HG03159 (cell line): ENCODE measurements around the gene PPID.
"Not testable (repeated sequence)": the region's sequence is repeated elsewhere in the genome, so short reads cannot be mapped to it uniquely, and the experiment has no call there.

Source experiments
- ATAC-seq: cut with Tn5 transposase; IDR thresholded peaks from one replicate; pipeline ENCODE4 v1.9.1; 2021; ENCODE audit warnings: mild to moderate bottlenecking, moderate library complexity; ENCODE audit not compliant: unreplicated experiment

PPID gene

GRCh38 chr4:158738866-158739265, 15.7 kb upstream of the PPID start:
- no peak for ATAC-seq

GRCh38 chr4:158729716-158730559, 6.7 kb upstream of the PPID start:
- peak; percentile 65 for ATAC-seq

DNA sequence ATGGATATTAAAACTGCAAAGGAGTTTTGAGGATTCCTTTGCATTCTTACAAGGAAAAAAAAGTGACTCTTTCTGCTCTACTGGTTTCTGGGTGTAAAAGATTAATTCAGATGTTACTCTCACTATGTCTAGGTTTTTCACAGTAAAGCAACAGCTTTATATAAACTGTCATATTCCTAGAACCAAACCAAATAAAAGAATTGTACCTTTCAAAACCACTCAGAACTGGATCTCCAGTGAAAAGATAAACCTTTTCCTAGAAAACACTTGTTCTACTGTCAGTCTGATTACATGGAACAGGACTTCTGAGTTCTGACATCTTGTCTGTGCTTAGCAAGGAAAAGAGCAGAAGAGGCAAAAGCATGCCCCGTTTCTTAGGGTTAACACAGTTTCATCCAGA, 5.0 kb upstream of the PPID start:
- no peak for ATAC-seq

- ATAC-seq: no peak
These were observed 3.4 kb upstream of the PPID start for GRCh38 chr4:158726633-158727032.

GRCh38 chr4:158724637-158725036, 1.4 kb upstream of the PPID start:
- ATAC-seq: no peak

- peak; percentile 10 for ATAC-seq
These were observed 792 bp downstream of the PPID start for GRCh38 chr4:158722291-158722916.

GRCh38 chr4:158721680-158722079, 1.5 kb downstream of the PPID start:
- no peak for ATAC-seq

DNA sequence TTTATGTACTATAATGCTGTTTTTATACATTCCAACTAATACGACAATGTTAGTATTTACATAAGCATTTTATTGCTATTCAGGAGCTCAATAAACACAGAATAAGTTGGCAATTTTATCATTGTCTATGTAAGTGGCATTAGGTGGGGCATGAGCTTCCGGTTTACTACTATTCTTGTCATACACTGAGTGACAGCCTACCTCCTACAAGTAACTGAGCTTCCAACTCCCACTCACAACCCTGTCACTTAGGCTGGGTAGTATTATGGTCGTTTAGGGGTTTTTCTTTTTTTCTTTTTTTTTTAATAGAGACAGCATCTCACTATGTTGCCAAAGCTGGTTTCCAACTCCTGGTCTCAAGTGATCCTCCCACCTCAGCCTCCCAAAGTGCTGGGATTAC, 7.4 kb downstream of the PPID start:
- no peak for ATAC-seq

- ATAC-seq: no peak
These were observed 8.3 kb downstream of the PPID start for GRCh38 chr4:158714937-158715336.

GRCh38 chr4:158712622-158713021, 10.6 kb downstream of the PPID start:
- not testable (repeated sequence) for ATAC-seq

DNA sequence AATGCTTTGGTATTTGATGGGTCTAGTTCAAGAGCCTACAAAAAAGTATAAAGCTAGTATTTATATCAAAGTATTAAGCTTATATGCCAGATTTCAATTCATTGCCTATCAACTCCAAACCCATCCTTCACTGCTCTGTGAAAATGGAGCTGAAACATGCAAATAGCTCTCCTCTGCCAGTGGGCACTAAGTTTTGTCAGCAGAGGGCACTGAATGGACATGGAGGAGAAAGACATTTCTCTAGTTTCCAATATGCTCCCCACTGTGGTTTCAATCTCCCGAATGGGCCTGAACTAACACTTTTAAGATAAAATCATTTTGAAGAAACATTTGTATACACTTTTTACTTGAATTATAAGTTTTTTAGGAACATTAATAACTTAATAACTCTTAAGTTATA, 12.4 kb downstream of the PPID start:
- no peak for ATAC-seq

GRCh38 chr4:158704274-158704673, 18.9 kb downstream of the PPID start:
- no peak for ATAC-seq

- ATAC-seq: no peak
These were observed 34.4 kb downstream of the PPID start for GRCh38 chr4:158688813-158689212.

GRCh38 chr4:158682066-158682465, 41.1 kb downstream of the PPID start:
- ATAC-seq: no peak

- ATAC-seq: no peak
These were observed 41.6 kb downstream of the PPID start for GRCh38 chr4:158681629-158682028.

GRCh38 chr4:158678767-158679166, 44.4 kb downstream of the PPID start:
- ATAC-seq: no peak

DNA sequence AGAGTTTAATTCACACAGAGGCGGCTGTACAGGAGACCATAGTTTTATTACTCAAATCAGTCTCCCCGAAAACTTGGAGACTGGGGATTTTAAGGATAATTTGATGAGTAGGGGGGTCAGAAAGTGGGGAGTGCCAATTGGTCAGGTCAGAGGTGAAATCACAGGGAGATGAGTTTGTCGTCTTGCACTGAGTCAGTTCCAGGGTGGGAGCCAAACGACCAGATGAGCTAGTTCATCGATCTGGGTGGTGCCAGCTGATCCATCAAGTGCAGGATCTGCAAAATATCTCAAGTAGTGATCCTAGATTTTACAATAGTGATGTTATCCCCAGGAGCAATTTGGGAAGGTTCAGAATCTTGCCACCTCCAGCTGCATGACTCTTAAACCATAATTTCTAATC, 47.1 kb downstream of the PPID start:
- ATAC-seq: no peak

- ATAC-seq: no peak
These were observed 49.6 kb downstream of the PPID start for GRCh38 chr4:158673633-158674032.

DNA sequence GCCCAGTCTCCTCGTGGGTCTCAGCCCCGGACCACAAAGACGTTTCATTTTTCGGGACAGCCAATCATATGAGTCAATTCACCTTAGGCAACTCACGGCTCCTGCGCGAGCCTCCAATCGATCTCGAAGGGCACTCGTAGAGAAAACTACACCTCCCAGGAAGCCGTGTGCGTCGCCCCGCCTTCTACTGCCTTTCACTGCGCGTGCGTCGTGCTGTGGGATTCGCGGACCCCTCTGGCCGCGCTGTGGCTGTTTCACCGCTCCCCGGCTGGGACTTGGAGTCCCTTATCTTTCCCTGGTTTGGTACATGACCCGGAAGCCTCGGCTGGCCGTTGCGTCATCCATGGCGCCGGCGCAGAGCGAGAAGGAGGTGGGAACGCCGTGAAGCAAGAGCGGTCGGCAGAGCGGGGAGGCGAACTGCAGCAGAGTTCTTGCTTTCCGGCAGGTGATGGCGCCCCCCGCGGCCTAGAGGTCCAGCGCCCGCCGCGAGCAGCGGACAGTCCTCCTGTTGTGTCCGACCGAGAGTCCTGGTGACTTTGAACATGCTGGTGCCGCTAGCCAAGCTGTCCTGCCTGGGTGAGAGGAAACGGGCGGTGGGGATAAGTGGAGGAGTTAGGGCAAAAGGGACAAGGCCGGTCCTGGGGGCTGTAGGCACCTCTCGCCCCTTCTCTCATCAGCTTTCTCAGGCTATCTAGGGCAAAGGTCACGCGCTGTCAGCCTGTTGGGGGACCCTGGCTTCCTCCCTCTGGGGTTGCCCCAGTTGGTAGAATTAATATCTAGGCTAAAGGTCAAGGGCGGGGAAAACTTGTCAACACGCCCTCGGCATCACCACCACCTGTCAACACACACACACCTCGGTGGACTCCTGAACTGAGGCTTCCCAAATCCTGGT, 51.0 kb downstream of the PPID start, which contains the start of gene ETFDH:
ETFDH (plus strand) TSS at position 382 of the 892 bp plus-strand sequence; CDS start at position 543, 161 bp downstream.
- ATAC-seq: peak; percentile 87

- ATAC-seq: peak; percentile 2
These were observed 51.6 kb downstream of the PPID start, which contains the start of gene C4orf46 for GRCh38 chr4:158671665-158671914. Gene C4orf46 (minus strand): TSS chr4:158671887. CDS start chr4:158671801, 86 bp downstream.

DNA sequence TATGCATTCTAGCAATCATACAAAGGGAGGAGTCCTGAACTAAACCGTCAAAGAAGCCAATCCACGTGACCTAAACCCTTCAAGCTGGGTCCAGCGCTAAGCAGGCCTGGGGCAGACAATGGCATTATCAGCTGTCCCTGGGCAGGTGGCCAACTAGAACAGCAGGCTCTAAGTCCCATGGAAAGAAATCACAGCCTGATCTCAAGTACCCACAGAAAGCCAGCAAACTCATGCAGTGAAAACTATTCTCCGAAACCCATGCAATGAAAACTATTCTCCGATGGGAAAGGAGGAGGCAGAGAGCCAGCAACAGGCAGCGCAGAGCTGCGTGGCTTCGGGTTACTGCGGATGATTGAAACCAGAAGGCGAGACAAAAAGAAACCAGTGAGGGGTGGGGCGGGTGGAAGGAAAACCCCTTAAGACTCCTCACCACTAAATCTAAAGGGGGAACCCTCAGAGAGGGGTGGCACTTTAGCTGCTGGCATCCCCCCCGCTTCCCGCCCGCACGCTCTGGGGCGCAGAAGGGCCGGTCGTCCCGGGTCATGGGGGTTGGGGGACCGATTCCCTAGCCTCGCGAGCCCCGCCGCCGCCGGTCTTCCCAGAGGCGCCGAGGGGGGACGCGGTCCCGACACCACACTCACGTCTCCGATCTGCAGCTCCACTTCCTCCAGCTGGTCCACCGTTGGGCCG, 52.1 kb downstream of the PPID start:
- ATAC-seq: peak; percentile 26
